SK-N-SH (cell line): Measurements from ENCODE around the gene GOLGA5. TPM values are rescaled to one million over a fixed set of nuclear protein-coding genes. Genes with fewer than 3 reads are reported as not detected.

Source experiments
- CTCF ChIA-PET: fragments of 300-600, 350-600 bp; formaldehyde crosslinking; extraction: SDS; loops from one replicate; lab custom pipeline; 2021; lab: Yijun Ruan, JAX
- POLR2A ChIA-PET: fragments of 350-600 bp; sonication (Branson Sonifier 250); formaldehyde crosslinking; extraction: SDS; loops from one replicate; lab custom pipeline; 2020; ENCODE audit warnings: antibody characterized with exemption, inconsistent platforms; lab: Yijun Ruan, JAX
- DNase-seq: peaks from one replicate; pipeline ENCODE4 v3.0.0; 2012
- H2AFZ ChIP-seq: fragments of 200-600 bp; sonication (generic); 2 replicates; pipeline ENCODE4 v1.8.1; 2016; ENCODE audit warnings: antibody characterized with exemption, mild to moderate bottlenecking, low read depth
- H3F3A ChIP-seq: fragments of 200-600 bp; sonication (generic); replicated peaks from 2 replicates; pipeline ENCODE3; 2016; ENCODE audit warnings: antibody characterized with exemption, mild to moderate bottlenecking; ENCODE audit not compliant: insufficient read depth
- H3K27ac ChIP-seq, 2 experiments: fragments of 200-500 bp in 1 of 2; fragments of 200-600 bp in 1 of 2; sonication (Bioruptor generic) in 1 of 2; sonication (generic), shearing (Covaris generic) in 1 of 2; 2 replicates each; pipeline versions ENCODE4 v1.5.1 to v1.6.1; 2014 to 2016; ENCODE audit warnings: low read depth in 2 of 2, inconsistent platforms in 1 of 2, low read length in 1 of 2, mild to moderate bottlenecking in 1 of 2, mixed read lengths in 1 of 2
- H3K27me3 ChIP-seq: fragments of 200-600 bp; sonication (generic), shearing (Covaris generic); 2 replicates; pipeline ENCODE4 v1.6.1; 2016; ENCODE audit warnings: mixed run types; ENCODE audit not compliant: insufficient read depth
- H3K36me3 ChIP-seq, 2 experiments: fragments of 200-500 bp in 1 of 2; fragments of 200-600 bp in 1 of 2; sonication (Bioruptor generic) in 1 of 2; sonication (generic) in 1 of 2; replicated peaks in 1 of 2; 2 replicates each; pipeline versions ENCODE3 to v1.5.1; 2014 to 2016; ENCODE audit warnings: low read length in 1 of 2, mild to moderate bottlenecking in 1 of 2; ENCODE audit not compliant: insufficient read depth in 2 of 2, control insufficient read depth in 1 of 2
- H3K4me1 ChIP-seq, 2 experiments: fragments of 200-500 bp in 1 of 2; fragments of 200-600 bp in 1 of 2; sonication (Bioruptor generic) in 1 of 2; sonication (generic), shearing (Covaris generic) in 1 of 2; 2 replicates each; pipeline versions ENCODE4 v1.5.1 to v1.6.1; 2014 to 2016; ENCODE audit warnings: low read depth in 1 of 2, low read length in 1 of 2, mixed run types in 1 of 2; ENCODE audit not compliant: insufficient read depth in 2 of 2, control insufficient read depth in 1 of 2
- H3K4me2 ChIP-seq: fragments of 200-600 bp; sonication (generic), shearing (Covaris generic); 2 replicates; pipeline ENCODE4 v1.6.1; 2017; ENCODE audit warnings: mixed run types
- H3K4me3 ChIP-seq, 2 experiments: fragments of 200-500 bp in 1 of 2; fragments of 200-600 bp in 1 of 2; sonication (Bioruptor generic) in 1 of 2; sonication (generic), shearing (Covaris generic) in 1 of 2; 2 replicates each; pipeline versions ENCODE4 v1.5.1 to v1.8.1; 2014 to 2016; ENCODE audit warnings: low read depth in 2 of 2, inconsistent platforms in 1 of 2, low read length in 1 of 2, mild to moderate bottlenecking in 1 of 2, mixed read lengths in 1 of 2, moderate library complexity in 1 of 2
- H3K79me2 ChIP-seq: fragments of 200-600 bp; sonication (generic); 2 replicates; pipeline ENCODE4 v1.8.1; 2017; ENCODE audit warnings: mild to moderate bottlenecking; ENCODE audit not compliant: insufficient read depth
- H3K9ac ChIP-seq: fragments of 200-600 bp; sonication (generic); 2 replicates; pipeline ENCODE4 v1.6.1; 2017; ENCODE audit warnings: mixed run types
- H3K9me2 ChIP-seq: fragments of 200-600 bp; sonication (generic); 2 replicates; pipeline ENCODE4 v1.6.1; 2017; ENCODE audit warnings: mixed run types
- H3K9me3 ChIP-seq: fragments of 200-600 bp; sonication (generic); 2 replicates; pipeline ENCODE4 v1.6.1; 2017; ENCODE audit warnings: mixed run types, mild to moderate bottlenecking, moderate library complexity
- H4K20me1 ChIP-seq: fragments of 200-600 bp; sonication (generic); 2 replicates; pipeline ENCODE4 v1.6.1; 2017; ENCODE audit warnings: mild to moderate bottlenecking, mixed run types; ENCODE audit not compliant: insufficient read depth
- CTCF ChIP-seq: fragments of 200-600 bp; sonication (generic); IDR thresholded peaks from 2 replicates; pipeline ENCODE4 v1.6.1; 2017; ENCODE audit warnings: antibody characterized with exemption, mild to moderate bottlenecking, moderate library complexity
- EZH2phosphoT487 ChIP-seq: fragments of 200-600 bp; sonication (generic); IDR thresholded peaks from 2 replicates; pipeline ENCODE4 v1.6.1; 2017; ENCODE audit warnings: low read depth, mixed run types, mild to moderate bottlenecking, antibody characterized with exemption, moderate library complexity, borderline replicate concordance
- FOSL2 ChIP-seq: IDR thresholded peaks from 2 replicates; pipeline ENCODE4 v1.4.0; 2012; ENCODE audit warnings: low read depth, mild to moderate bottlenecking, moderate library complexity, borderline replicate concordance
- FOXJ3 ChIP-seq: sonication (generic); formaldehyde crosslinking; IDR thresholded peaks from 2 replicates; pipeline ENCODE4 v1.5.1; 2020; ENCODE audit warnings: mild to moderate bottlenecking, missing genetic modification reagents
- FOXM1 ChIP-seq: IDR thresholded peaks from 2 replicates; pipeline ENCODE4 v1.4.0; 2012; ENCODE audit warnings: low read depth, mild to moderate bottlenecking
- GATA2 ChIP-seq: sonication (generic); formaldehyde crosslinking; IDR thresholded peaks from 2 replicates; pipeline ENCODE4 v1.5.0; 2020; ENCODE audit warnings: mild to moderate bottlenecking, missing genetic modification reagents
- JUND ChIP-seq: IDR thresholded peaks from 2 replicates; pipeline ENCODE4 v1.4.0; 2012
- MXI1 ChIP-seq: IDR thresholded peaks from 2 replicates; pipeline ENCODE4 v1.6.1; 2012; ENCODE audit warnings: mild to moderate bottlenecking, low read depth, low read length, improper control_type of control experiment
- NFIC ChIP-seq: IDR thresholded peaks from 2 replicates; pipeline ENCODE4 v1.4.0; 2012; ENCODE audit warnings: borderline replicate concordance
- NRF1 ChIP-seq: IDR thresholded peaks from 2 replicates; pipeline ENCODE4 v1.6.1; 2012; ENCODE audit warnings: low read depth, mild to moderate bottlenecking, low read length
- PBX3 ChIP-seq: IDR thresholded peaks from 2 replicates; pipeline ENCODE4; 2012
- POLR2AphosphoS5 ChIP-seq: IDR thresholded peaks from 2 replicates; pipeline ENCODE4 v1.6.1; 2012; ENCODE audit warnings: low read depth, low read length
- RAD21 ChIP-seq: IDR thresholded peaks from 2 replicates; pipeline ENCODE4 v1.6.1; 2012; ENCODE audit warnings: mild to moderate bottlenecking, low read length
- RXRA ChIP-seq: IDR thresholded peaks from 2 replicates; pipeline ENCODE4 v1.4.0; 2012; ENCODE audit warnings: low read depth, mild to moderate bottlenecking, borderline replicate concordance
- SIN3A ChIP-seq: IDR thresholded peaks from 2 replicates; pipeline ENCODE4 v1.6.1; 2012; ENCODE audit warnings: low read depth, mild to moderate bottlenecking, low read length, moderate library complexity, borderline replicate concordance
- SMC3 ChIP-seq: IDR thresholded peaks from 2 replicates; pipeline ENCODE4 v1.6.1; 2012; ENCODE audit warnings: low read depth, low read length, improper control_type of control experiment
- USF1 ChIP-seq: IDR thresholded peaks from 2 replicates; pipeline ENCODE4 v1.4.0; 2012; ENCODE audit warnings: low read depth, borderline replicate concordance
- YY1 ChIP-seq: IDR thresholded peaks from 2 replicates; pipeline ENCODE4 v1.4.0; 2012; ENCODE audit warnings: low read depth, mild to moderate bottlenecking
- WGBS: methylation state at CpG from one replicate; pipeline ENCODE4 v1.1.6; 2017; ENCODE audit warnings: low lambda C conversion rate; 5-methylcytosine and 5-hydroxymethylcytosine counted together
- polyA plus RNA-seq, 3 experiments: library from polyadenylated mRNA; depleted of rRNA; stranded (reverse); fragments of >200 nt; gene quantifications; 2 replicates each; pipeline ENCODE4 v1.2.3, GENCODE V29; 2012

Gene GOLGA5
- polyA plus RNA-seq, 1 of the 3 experiments (the other 2 are of a cell fraction) = 25.6 TPM

DNA sequence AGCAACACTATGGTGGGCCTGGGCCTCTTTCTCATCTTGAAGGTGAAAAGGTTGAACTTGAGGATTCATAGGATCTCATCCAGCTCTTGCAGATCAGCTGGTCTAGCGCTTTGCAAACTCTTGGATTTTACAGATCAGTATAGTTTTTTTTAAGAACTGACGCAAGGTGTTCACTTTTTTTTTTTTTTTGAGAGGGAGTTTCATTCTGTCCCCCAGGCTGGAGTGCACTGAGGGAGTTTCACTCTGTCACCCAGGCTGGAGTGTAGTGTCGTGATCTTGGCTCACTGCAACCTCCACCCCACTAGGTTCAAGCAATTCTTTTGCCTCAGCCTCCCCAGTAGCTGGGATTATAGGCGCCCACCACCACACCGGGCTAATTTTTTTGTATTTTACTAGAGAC is 25.3 kb upstream of the GOLGA5 start:
- Histone ChIP-seq H3K36me3 (no peaks in the 10 kb centered on the region), H3K79me2 (no peaks in the 10 kb centered on the region), H3K27me3 (no peaks in the 10 kb centered on the region), H3K9me2 (no peaks in the 10 kb centered on the region), H3K4me3 (no peak overlapping the region), H3K4me2 (no peak overlapping the region), H3K9me3 (no peaks in the 10 kb centered on the region), H3K27ac (no peak overlapping the region), H2AFZ (no peak overlapping the region), H3K4me1 (no peaks in the 10 kb centered on the region), H3K9ac (no peak overlapping the region), H3F3A (no peaks in the 10 kb centered on the region), H4K20me1 (no peaks in the 10 kb centered on the region)
- WGBS = 73% methylated on average over 5 of the region's 5 CpGs
- ChIA-PET CTCF (interaction anchor here (0.6 to 0.8 kb wide), 3 partner anchors 18 to 783 kb away, joined by 3 to 4 read pairs (median 3); no protein-coding TSS in a partner anchor), POLR2A (no interaction called here)
- TF ChIP-seq FOXM1 = no peak
- TF ChIP-seq EZH2phosphoT487 = no peak
- no peak for TF ChIP-seq RAD21
- no peak for TF ChIP-seq NFIC
- TF ChIP-seq FOSL2 = no peak
- DNase-seq = no peak

GRCh38 chr14:92770484-92770883 is 23.6 kb upstream of the GOLGA5 start:
- Histone ChIP-seq H3K79me2 (no peaks in the 10 kb centered on the region), H3K27me3 (no peaks in the 10 kb centered on the region), H3K4me2 (no peak overlapping the region), H3K9me3 (no peaks in the 10 kb centered on the region), H3K36me3 (no peaks in the 10 kb centered on the region), H3F3A (no peaks in the 10 kb centered on the region), H3K4me3 (no peak overlapping the region), H3K9me2 (no peaks in the 10 kb centered on the region), H3K27ac (no peak overlapping the region), H4K20me1 (no peaks in the 10 kb centered on the region), H3K9ac (no peak overlapping the region), H2AFZ (no peak overlapping the region), H3K4me1 (no peaks in the 10 kb centered on the region)
- CTCF ChIA-PET = interaction anchor here (2.3 kb wide), 1 partner anchor 14 kb away, joined by 10 read pairs; no protein-coding TSS in a partner anchor
- no peak for TF ChIP-seq PBX3
- no peak for TF ChIP-seq CTCF
- TF ChIP-seq YY1 = no peak
- no peak for TF ChIP-seq GATA2
- TF ChIP-seq RXRA = no peak
- no peak for TF ChIP-seq JUND
- no peak for TF ChIP-seq USF1
- TF ChIP-seq POLR2AphosphoS5 = no peak
- no peak for TF ChIP-seq SMC3
- no peak for TF ChIP-seq RAD21
- TF ChIP-seq NRF1 = no peak
- no peak for TF ChIP-seq FOXJ3 (CRISPR knock-in tag)
- no peak for TF ChIP-seq NFIC
- no peak for TF ChIP-seq SIN3A
- no peak for TF ChIP-seq MXI1
- WGBS = 93% methylated on average over 2 of the region's 2 CpGs
- POLR2A ChIA-PET = no interaction called here
- DNase-seq = no peak
